Glomerular endothelial cell (primary cell): ENCODE results near the gene EXOG. TPM values are rescaled to one million over a fixed set of nuclear protein-coding genes. Genes with fewer than 3 reads are reported as not detected.
"Not testable (repeated sequence)": the region's sequence is repeated elsewhere in the genome, so short reads cannot be mapped to it uniquely, and the experiment has no call there.

Source experiments
- DNase-seq: peaks from one replicate; pipeline ENCODE4 v3.0.0-alpha.2; 2011; ENCODE audit warnings: low read depth, low spot score; ENCODE audit errors: extremely low read depth
- total RNA-seq: library from RNA; depleted of rRNA; stranded (reverse); fragments of >200 nt; gene quantifications from 2 replicates; pipeline ENCODE4 v1.2.3, GENCODE V29; 2015

EXOG gene
- total RNA-seq, 1 donor from 2014 or later, result 12.8 TPM

DNA sequence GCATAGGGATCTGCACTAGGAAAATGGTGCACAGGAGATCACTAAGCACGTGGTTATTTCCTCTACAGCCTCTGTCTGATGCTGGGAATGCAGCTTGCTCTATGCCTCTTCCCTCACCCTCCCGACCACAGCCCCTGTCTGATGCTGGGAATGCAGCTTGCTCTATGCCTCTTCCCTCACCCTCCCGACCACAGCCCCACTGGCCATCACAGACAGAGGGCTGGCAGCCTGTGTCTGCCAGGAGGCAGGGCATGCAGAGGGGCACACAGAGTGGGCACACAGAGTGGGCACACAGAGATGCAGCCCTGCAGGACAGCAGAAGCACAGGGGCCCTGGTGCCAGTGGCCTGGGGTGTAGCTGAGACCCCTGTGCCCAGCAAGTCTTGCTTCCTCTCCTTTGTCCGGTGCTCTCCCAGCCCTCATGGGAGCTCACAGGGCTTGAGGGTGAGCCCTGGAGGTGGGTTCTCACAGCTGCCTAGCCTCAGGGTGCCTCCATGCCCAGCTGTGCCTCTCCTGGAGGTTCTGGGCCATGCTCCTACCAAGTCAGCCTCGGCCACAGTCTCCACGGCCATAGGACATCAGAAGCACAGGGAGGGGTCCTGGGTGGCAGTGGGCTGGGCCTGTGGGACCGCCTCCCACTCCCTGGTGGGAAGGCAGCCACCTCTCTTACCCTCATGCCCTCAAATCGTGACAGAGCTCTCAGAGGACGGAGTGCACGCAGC lies 65.8 kb downstream of the EXOG start:
- DNase-seq, result no peak

DNA sequence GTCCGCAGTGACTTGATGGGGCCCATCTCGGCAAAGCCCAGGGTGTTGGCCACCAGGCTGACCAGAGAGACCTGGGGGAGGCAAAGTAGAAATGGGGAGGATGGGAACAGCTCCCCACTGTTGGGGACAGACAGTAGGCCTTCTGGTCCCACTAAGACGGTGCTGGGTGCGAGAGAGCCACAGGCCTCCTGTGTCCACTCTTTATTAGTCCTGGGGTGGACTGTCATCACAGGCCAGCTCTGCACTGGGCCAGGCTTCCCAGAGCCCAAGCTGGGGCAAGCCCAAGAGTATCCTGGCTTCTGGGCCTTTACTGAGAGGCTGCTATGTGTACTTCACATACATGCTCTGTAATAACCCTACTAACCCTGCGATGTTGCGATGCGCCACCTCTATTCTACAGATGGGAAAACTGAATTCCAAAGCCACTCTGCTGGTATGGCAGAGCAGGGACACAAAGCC lies 66.4 kb downstream of the EXOG start:
- no peak for DNase-seq

DNA sequence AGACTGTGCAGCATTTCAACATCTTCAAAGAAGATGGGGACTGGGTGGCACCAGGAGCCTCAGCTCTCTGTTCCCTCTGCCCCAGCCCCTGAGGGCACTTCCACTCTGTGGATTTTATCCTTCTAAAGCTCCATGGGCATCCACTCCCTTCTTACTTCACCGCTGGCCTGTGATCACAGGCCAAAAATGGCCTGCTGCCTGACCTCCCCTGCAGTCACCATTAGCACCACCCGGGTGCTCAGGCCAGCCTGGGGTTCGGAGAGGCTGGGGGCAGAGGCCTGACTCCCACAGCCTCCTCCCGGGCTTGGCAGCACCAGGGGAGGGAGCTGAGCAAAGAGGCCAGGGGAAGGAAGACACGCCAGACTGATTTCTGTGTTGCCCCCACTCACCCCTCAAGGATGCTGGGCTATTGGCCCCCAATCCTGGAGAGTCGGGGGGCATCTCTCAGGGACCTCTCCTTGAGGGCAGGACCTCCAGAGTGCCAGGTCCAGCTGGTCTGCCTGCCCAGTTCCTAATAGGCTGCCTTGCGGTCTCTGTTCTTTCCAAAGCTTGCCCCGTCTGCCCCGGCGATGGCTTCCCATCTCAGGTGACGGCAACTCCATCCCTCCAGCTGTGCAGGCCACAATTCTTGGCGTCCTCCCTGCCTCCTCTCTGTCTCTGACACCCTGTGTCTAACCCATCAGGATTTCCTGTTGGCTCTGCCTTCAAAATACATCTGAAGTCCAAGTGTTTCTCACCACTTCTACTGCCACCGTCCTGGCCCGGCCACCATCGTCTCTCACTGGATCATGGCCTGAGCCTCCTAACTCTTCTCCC lies 67.1 kb downstream of the EXOG start:
- DNase-seq, result no peak

DNA sequence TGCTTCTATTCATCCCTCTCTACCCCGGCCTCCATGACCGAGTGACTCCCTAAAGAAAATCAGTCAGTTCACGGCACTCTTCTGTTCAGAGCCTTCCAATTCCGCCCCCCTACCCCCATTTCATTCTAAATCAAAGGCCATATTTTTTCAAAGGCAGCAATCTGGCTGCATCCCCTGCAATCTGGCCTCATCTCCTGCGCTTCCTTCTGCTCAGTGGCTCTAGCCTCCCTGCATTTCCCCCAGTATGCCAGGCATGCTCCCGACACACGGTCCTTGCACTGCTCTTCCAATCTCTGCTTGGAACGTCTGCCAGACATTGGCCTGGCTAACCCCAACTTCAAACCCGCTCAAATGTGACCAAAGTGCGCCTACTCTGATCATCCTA lies 67.7 kb downstream of the EXOG start:
- DNase-seq, result no peak

DNA sequence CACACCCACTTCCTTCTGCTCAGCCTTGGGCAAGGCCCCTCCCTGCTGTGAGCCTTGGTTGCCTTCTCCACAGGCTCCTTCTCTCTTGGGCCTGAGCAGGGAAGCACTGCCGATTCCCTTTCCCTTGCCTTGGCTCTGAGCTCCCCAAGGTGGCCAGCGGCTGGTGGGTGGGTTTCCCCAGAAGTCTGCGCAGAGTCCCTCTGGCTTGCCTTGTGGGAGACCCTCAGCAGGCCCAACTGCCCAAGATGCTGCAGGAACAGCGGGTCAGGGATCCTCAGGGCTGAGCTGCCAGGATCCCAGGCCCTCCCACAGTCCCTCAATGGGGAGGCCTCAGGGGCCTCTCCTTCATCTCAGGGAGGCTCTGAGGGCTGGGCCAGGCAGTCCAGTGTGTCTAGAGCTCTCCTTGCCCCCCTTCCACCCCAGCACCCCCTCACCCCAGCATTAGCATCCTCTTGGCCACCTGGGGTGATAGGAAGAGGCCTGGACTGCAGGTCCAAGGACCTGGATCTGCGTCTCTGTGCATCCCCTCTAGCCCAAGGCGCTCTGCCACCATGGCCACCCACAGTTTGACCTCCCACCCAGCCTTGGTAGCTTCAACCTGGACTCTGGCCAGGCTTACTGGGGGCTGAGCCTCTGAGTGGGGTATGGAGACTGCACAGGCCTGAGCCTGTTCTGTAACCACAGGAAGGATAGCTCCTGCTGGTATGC lies 68.6 kb downstream of the EXOG start:
- DNase-seq, result no peak

DNA sequence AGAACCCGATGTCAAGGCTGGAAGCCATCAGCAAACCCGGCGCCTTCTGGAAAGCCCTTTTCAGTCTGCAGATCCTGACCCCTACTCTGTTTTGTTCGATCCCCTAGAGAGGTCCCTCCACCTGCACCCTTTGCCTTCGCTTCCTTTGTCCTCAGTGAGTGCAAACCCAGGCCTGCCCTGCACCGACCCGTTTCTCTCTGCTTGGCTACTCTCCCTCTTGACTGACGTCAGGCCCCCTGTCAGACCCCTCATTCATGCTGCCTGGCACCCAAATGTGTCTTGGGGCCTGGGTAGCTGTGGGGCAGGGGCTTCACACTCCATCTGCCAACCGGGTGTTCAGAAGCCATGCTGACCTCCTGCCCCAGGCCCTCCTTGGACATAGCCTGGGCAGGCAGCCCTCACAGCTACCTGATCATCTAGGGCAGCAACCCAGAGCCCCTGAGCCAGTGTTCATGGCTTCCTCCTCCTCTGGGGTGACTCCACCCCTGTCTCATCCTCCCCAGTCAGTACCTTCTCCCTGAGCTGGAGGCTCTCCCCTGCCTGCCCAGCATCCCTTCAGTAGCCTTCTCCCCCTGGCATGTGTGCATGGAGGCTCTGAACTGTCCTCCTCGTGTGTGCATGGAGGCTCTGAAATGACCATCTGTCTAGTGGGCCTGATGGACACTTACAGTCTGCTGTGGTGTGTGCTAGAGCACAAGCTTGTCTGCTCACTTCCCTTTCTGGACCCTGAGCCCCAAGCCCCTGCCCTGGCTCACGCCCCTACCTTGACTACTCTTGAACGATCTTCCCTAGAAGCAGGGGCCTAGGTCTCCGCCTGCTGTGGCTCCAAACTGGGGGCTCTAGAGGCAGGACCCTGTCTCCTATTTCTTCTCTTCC lies 69.4 kb downstream of the EXOG start:
- DNase-seq, result no peak

DNA sequence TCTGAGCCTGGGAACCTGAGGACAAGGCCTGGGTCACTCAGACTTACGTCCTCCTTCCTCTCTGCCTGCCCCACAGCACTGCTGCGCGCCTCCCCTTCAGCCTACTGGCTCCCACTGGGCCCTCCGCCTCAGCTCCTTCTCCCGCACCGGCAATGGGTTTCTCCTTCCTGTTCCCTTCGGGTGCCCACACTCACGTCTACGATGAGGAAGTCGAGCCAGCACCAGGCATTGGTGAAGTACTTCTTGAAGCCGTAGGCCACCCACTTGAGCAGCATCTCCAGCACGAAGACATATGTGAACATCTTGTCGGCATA lies 70.0 kb downstream of the EXOG start:
- no peak for DNase-seq

DNA sequence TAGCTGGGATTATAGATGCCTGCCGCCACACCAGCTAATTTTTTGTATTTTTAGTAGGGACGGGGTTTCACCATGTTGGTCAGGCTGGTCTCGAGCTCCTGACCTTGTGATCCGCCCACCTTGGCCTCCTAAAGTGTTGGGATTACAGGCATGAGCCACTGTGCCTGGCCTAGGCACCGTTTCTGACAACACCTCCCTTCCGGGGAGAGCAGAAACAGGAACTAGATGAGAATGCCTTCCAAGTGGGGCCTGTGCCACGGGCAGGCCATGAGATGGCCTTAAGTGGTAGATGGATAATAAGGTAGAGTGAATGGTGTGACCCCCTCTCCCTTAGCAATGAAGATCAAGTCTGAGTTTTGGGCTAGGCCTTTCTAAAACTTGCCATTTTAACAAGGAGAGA lies 70.7 kb downstream of the EXOG start:
- not testable (repeated sequence) for DNase-seq

DNA sequence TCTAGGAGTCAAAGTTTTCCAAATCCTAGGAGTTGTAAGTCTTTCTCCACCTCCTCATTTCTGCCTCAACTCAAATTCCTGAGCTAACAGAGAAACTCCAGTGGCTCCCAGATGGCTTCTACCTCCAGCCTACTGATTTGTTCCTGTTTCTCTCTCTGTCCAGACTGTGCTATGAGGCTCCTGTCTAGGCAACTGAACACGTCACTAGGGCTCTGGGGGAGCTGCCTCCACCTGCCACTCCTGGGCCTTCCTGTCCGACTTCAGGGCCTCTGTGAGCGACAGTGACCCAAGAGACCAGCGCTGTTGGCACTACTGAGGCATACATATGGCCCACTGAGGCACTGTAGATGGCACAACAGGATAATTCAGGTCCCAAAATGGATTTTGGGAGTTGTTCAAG lies 71.4 kb downstream of the EXOG start:
- DNase-seq, result no peak

DNA sequence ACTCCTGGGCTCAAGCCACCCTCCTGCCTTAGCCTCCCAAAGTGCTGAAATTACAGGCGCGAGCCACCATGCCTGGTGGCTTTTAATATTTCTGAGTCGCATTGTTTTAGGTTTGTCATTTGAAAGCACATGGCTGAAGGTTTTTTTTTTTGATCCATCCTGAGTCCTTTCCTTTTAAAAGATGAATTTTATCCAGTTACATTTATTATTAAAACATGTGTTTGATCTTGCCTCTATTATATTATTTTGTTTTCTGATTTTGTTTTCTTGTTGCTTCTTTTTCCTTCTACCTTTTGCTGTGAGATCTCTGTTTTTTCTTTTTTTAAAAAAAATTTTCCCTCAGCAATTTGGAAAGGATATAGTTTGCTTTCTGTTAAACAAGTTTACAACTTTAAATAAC lies 77.0 kb downstream of the EXOG start:
- DNase-seq, result no peak

DNA sequence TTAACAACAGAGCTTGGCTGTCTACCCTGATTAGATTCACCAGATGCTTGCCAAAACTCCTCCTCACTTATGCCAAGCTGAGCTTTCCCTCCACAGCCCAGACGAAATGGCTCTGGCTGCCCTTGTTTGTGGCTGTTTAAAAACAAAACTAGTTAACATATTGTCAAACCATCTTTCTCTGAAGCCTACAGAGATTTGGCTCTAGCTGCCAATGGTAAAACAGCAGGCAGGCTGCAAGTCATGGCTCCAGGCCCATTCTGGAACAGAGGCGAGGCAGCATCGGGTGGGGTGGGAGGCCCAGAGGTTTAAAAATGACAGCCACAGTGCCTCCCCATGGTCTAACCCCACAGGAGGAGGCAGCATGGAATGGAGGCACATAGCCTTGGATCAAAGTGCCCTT lies 77.4 kb downstream of the EXOG start:
- DNase-seq, result no peak

DNA sequence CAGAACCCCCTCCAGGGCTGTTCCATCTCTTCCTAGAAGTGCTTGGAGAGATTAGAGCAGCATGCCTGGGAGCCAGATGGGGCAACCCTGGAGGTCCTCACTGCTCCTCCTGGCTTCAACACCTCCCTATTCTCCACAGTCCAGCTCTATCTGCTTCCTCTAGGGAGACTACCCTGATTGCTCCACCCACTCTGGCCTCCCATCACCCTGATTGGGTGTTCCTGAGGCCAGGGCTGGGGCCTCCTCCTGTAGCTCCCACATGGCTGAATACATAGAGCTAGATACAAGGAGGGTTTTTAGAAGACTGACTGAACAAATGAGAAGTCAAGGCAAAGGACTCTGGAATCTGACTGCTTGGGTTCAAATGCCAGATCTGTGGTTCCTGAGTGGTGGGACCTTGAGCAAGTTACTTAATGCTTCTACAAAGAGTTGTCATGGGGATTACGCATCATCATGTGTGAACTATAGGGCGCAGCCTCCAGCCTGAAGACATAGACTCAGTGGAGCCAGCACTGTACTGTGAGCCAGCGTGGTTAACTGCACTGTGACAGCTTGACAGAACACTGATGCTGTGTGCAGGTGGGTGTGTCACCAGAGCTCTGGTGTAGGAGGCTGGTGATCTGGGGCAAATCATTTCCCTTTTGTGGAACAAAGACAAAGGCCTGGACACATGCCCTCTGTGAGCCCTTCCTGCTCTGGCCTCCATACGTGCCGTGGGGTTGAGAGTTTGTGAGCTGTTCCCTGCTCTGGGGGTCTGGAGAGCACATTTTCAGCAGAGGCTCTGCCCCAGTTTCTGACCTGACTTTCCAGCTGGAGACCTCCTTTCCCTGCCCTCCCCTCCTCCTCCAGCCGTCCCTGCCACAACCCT lies 78.5 kb downstream of the EXOG start:
- no peak for DNase-seq

DNA sequence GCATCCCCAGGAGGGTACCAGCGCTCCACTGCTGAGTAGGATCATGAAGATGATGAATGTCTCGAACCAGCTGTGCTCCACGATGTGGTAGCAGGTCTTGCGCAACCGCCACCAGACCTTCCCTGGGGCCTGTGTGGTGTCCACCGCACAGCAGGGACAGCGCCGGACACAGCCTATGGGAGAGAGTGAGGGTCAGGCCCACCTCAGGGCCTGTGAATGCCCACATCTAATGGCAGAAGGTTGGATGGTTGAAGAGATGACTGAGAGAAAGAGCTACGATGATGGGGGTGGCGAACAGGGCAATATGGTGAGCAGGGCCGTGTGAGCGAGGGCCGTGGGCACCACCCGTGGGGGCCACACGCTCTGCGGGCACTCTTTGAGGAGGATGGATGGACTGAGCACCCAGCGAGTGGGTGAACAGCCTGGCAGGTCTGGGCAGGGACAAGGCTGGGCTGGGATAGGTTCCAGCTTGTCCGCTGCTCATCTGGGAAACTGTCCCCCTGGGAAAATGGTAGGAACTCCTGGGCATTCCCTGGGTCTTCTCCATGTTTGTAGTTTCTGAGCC lies 79.2 kb downstream of the EXOG start:
- no peak for DNase-seq

Other genes starting within 250 kb of the EXOG start
- gene SLC22A13, start 230.5 kb upstream of the EXOG start, total RNA-seq, result not detected in 2 replicates
- gene SLC22A14, start 214.0 kb upstream of the EXOG start, total RNA-seq, result 0.18 TPM in 1 of 2 replicates, not detected in the other
- gene XYLB, start 149.6 kb upstream of the EXOG start, total RNA-seq, result 3.1 and 7.8 TPM in 2 replicates
- 3.7 and 4.8 TPM in 2 replicates for gene ACVR2B, start 42.5 kb upstream of the EXOG start, total RNA-seq
- 3.1 and 5.2 TPM in 2 replicates for gene SCN5A, start 153.3 kb downstream of the EXOG start, total RNA-seq